ENCODE measurements around the gene DNAJC18.
"Not testable (repeated sequence)": the region's sequence is repeated elsewhere in the genome, so short reads cannot be mapped to it uniquely, and the experiment has no call there.

DNA sequence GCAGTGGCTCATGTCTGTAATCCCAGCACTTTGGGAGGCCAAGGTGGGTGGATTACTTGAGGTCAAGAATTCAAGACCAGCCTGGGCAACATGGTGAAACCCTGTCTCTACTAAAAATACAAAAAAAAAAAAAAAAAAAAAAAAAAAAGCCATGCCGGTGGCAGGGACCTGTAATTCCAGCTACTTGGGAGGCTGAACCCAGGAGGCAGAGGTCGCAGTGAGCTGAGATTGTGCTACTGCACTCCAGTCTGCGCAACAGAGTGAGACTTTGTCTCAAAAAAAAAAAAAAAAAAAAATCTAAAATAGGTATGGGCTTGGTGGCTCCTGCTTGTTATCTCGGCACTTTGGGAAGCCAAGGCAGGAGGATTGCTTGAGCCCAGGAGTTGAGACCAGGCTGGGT is 40.4 kb upstream of the DNAJC18 start:
- TF ChIP-seq, protein P1, sequence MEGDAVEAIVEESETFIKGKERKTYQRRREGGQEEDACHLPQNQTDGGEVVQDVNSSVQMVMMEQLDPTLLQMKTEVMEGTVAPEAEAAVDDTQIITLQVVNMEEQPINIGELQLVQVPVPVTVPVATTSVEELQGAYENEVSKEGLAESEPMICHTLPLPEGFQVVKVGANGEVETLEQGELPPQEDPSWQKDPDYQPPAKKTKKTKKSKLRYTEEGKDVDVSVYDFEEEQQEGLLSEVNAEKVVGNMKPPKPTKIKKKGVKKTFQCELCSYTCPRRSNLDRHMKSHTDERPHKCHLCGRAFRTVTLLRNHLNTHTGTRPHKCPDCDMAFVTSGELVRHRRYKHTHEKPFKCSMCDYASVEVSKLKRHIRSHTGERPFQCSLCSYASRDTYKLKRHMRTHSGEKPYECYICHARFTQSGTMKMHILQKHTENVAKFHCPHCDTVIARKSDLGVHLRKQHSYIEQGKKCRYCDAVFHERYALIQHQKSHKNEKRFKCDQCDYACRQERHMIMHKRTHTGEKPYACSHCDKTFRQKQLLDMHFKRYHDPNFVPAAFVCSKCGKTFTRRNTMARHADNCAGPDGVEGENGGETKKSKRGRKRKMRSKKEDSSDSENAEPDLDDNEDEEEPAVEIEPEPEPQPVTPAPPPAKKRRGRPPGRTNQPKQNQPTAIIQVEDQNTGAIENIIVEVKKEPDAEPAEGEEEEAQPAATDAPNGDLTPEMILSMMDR (IDR thresholded peaks at IDR 0.05): not testable (repeated sequence)
- TF ChIP-seq POLR2AphosphoS5, EP300 (IDR thresholded peaks at IDR 0.05): not testable (repeated sequence)

Data from gastroesophageal sphincter (tissue), 3 donors.